Measurements from ENCODE around the gene ACTRT2.

ACTRT2 gene

DNA sequence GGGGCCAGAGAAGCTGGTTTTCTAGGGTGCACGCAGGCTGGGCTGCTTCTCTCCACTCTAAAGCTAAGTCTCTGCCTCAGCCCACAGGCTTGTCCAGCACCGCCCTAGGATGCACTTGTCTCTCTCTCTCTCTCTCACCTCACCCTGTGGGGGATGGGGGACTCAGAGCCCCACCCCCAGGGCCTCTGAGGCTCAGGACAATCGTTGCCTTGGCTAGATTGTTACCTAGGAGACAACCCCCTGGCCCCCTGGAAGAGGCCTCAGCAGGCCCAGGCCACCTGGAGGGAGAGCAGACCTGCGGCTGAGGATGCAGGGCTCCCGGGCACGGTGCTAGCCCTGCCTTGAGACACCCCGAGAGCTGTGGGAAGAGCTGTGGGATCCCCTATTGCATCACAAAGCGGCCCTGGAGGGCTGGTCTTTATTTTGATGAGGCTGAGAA lies at the start of gene ACTRT2:
Gene ACTRT2 (plus strand): TSS at position 235 of the 439 bp plus-strand sequence. CDS start 220 bp downstream, outside the sequence.
- H3K4me3 ChIP-seq (ENCODE audit: low read depth in 1 of 2, low read length in 2 of 2) = no peak within 1 kb of the TSS
- H3K36me3 ChIP-seq (ENCODE audit: control insufficient read depth in 1 of 2, insufficient read depth in 2 of 2, low read length in 2 of 2) = no peaks in the 10 kb centered on the region
- H3K9me3 ChIP-seq (ENCODE audit: control insufficient read depth in 1 of 2, low read length in 2 of 2) = no peaks in the 10 kb centered on the region
- H3K4me1 ChIP-seq (ENCODE audit: control insufficient read depth in 1 of 2, insufficient read depth in 2 of 2, low read length in 2 of 2) = peaks cover 4 to 7% of the 10 kb centered on the region in 2 donors
- no peak within 1 kb of the TSS for H3K27ac ChIP-seq (ENCODE audit: low read depth, low read length)
- peaks cover 0 to 3% of the 10 kb centered on the region in 2 donors for H3K27me3 ChIP-seq (ENCODE audit: control insufficient read depth in 1 of 2, insufficient read depth in 2 of 2, low read length in 2 of 2)
- H3K9ac ChIP-seq (ENCODE audit: low read depth in 1 of 2, low read length in 2 of 2) = no peak within 1 kb of the TSS

DNA sequence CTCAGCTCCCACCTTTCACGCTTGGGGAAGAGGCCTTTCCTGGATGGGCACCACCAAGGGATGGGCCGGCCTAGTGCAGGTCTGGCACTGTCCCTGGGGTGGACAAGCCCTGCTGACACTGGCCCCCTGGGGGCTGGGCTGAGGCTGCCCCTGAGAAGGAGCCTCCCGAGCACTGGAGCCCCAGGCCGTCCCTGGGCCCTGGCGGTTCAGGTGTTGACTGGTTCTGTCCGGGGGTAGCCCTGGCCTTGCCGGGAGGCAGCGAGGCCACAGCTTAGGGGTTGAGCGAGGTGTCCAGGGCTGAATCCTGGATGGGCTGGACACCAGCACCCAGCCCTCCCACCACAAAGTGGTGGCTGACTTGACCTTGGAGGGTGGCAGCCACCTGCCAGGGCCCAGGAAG lies 49.7 kb upstream of the ACTRT2 start:
- Histone ChIP-seq H3K9me3 (ENCODE audit: control insufficient read depth in 1 of 2, low read length in 2 of 2) (no peaks in the 10 kb centered on the region), H3K4me3 (ENCODE audit: low read depth in 1 of 2, low read length in 2 of 2) (no peak overlapping the region), H3K27ac (ENCODE audit: low read depth, low read length) (no peak overlapping the region), H3K9ac (ENCODE audit: low read depth in 1 of 2, low read length in 2 of 2) (no peak overlapping the region), H3K4me1 (ENCODE audit: control insufficient read depth in 1 of 2, insufficient read depth in 2 of 2, low read length in 2 of 2) (peaks cover 0 to 3% of the 10 kb centered on the region in 2 donors), H3K36me3 (ENCODE audit: control insufficient read depth in 1 of 2, insufficient read depth in 2 of 2, low read length in 2 of 2) (no peaks in the 10 kb centered on the region), H3K27me3 (ENCODE audit: control insufficient read depth in 1 of 2, insufficient read depth in 2 of 2, low read length in 2 of 2) (no peaks in the 10 kb centered on the region)

DNA sequence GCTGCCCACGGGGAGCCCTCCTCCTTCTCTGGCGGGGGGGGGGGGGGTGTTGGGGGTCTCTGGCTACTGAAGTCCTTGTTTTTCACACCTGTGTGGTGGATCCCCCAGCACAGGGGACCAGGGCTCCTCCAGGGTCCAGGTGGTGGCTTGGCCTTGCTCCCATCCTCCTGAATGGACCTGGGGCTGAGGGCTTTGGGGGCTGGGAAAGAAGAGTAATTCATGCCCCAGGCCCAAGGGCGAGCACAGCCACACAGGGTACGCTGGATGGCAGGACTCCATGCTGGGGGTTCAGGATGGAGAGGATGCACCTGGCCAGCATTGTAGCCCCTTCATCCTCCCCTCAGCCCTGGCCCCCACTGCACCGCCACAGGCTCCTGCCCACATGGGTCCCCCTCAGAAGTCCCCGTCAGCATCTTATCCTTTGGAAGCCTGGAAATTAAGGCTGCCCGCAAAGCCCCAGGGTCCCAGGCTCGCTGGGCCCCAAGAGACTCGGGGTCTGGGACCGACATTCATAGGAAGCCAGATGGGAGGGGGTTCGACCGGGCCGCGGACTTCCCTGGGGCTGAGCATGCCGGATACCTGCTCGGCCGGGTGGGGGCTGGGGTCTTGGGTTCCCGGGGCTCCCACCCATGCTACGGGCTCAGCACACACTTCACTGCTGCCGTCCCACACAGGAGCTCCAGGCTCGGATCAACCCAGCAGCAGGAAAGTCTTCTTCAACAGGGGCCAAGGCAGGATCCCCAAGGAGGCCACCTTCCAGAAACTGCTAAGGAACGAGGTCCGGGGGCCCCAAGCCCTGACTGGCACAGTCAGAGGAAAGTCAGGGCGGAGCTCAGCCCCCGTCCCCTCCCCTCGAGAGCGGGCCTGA lies 49.0 kb upstream of the ACTRT2 start:
- Histone ChIP-seq H3K9me3 (ENCODE audit: control insufficient read depth in 1 of 2, low read length in 2 of 2) (no peaks in the 10 kb centered on the region), H3K27ac (ENCODE audit: low read depth, low read length) (no peak overlapping the region), H3K4me3 (ENCODE audit: low read depth in 1 of 2, low read length in 2 of 2) (no peak overlapping the region), H3K27me3 (ENCODE audit: control insufficient read depth in 1 of 2, insufficient read depth in 2 of 2, low read length in 2 of 2) (no peaks in the 10 kb centered on the region), H3K36me3 (ENCODE audit: control insufficient read depth in 1 of 2, insufficient read depth in 2 of 2, low read length in 2 of 2) (no peaks in the 10 kb centered on the region), H3K4me1 (ENCODE audit: control insufficient read depth in 1 of 2, insufficient read depth in 2 of 2, low read length in 2 of 2) (peaks cover 0 to 3% of the 10 kb centered on the region in 2 donors), H3K9ac (ENCODE audit: low read depth in 1 of 2, low read length in 2 of 2) (no peak overlapping the region)

DNA sequence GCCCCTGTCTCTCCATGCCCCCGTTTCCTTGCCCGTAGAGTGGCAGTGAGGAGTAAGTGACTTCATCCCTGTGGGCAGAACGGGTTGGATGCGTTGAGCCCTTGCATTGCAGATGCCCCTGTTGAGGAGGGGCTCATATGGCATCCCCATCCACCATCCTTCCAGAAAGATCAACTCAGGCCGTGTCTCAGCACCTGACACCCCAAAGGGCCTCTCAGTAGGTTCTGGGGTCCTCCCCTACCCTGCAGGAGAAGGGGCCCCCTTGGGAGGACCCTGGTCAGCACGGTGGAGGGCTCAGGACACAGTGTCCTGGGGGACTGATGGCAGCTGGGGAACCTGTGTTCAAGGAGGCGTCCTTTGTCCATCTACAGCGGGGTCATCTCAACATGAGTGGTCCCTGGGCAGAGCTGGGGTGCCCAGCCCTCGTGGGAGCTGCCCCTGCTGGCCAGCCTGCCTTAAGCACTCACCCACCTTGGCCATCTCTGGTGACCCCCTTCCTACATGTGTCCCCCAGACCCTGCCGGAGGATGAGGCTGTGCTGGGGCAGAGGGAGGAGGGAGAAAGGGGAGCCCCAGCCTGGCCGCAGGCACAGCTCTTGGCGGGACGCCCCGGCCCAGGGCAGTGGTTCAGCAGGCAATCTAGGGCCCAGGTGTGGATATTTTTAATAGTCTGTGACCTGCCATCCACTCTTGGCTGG lies 48.2 kb upstream of the ACTRT2 start:
- Histone ChIP-seq H3K4me3 (ENCODE audit: low read depth in 1 of 2, low read length in 2 of 2) (no peak overlapping the region), H3K27ac (ENCODE audit: low read depth, low read length) (no peak overlapping the region), H3K4me1 (ENCODE audit: control insufficient read depth in 1 of 2, insufficient read depth in 2 of 2, low read length in 2 of 2) (peaks cover 0 to 3% of the 10 kb centered on the region in 2 donors), H3K9me3 (ENCODE audit: control insufficient read depth in 1 of 2, low read length in 2 of 2) (no peaks in the 10 kb centered on the region), H3K27me3 (ENCODE audit: control insufficient read depth in 1 of 2, insufficient read depth in 2 of 2, low read length in 2 of 2) (no peaks in the 10 kb centered on the region), H3K9ac (ENCODE audit: low read depth in 1 of 2, low read length in 2 of 2) (no peak overlapping the region), H3K36me3 (ENCODE audit: control insufficient read depth in 1 of 2, insufficient read depth in 2 of 2, low read length in 2 of 2) (no peaks in the 10 kb centered on the region)

DNA sequence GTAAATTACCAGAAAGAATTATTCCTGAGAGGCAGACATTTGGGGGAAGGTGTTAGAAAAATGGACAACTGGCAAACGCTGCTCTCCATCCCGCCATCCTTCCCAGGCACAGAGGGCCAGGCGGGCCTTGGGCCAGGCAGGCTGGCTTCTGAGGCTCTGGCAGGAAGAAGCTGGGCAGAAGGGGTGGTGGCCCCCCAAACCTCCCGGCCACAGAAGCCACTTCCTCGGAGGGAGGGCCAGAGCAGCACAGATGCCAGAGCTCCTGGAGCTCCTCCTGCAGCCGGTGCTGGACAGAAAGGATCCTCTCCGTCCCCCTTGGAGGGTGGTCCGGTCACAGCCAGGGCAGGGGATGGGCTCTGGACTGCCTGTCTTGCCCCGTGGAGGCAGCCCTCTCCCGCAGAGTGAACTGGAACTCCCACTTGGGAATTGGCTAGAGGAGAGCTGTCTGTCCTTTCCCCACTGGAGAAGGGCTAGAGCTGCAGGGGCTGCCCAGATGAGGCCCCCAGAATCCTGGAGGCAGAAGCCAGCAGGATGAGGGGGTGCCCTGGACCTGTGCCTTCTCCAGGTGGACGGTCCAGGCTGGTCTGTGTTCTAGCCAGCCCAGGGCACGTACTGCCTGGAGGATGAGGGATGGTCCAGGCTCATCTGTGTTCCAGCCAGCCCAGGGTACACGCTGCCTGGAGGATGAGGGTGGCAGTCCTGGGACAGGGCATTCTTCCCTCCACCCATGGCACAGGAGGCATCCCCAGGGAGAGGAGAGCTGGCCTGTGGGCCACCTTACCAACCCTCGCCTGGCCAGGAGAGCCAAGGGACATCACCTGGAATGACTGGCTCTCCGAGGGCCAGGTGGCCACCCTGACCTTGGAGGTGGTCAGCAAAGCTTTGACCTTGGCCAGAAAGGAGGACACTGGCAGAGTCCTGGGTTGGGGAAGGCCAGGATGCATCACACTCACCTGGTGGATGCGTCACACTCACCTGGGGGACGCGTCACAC lies 47.4 kb upstream of the ACTRT2 start:
- Histone ChIP-seq H3K9ac (ENCODE audit: low read depth in 1 of 2, low read length in 2 of 2) (no peak overlapping the region), H3K9me3 (ENCODE audit: control insufficient read depth in 1 of 2, low read length in 2 of 2) (no peaks in the 10 kb centered on the region), H3K36me3 (ENCODE audit: control insufficient read depth in 1 of 2, insufficient read depth in 2 of 2, low read length in 2 of 2) (no peaks in the 10 kb centered on the region), H3K4me3 (ENCODE audit: low read depth in 1 of 2, low read length in 2 of 2) (no peak overlapping the region), H3K4me1 (ENCODE audit: control insufficient read depth in 1 of 2, insufficient read depth in 2 of 2, low read length in 2 of 2) (no peaks in the 10 kb centered on the region), H3K27ac (ENCODE audit: low read depth, low read length) (no peak overlapping the region), H3K27me3 (ENCODE audit: control insufficient read depth in 1 of 2, insufficient read depth in 2 of 2, low read length in 2 of 2) (no peaks in the 10 kb centered on the region)

DNA sequence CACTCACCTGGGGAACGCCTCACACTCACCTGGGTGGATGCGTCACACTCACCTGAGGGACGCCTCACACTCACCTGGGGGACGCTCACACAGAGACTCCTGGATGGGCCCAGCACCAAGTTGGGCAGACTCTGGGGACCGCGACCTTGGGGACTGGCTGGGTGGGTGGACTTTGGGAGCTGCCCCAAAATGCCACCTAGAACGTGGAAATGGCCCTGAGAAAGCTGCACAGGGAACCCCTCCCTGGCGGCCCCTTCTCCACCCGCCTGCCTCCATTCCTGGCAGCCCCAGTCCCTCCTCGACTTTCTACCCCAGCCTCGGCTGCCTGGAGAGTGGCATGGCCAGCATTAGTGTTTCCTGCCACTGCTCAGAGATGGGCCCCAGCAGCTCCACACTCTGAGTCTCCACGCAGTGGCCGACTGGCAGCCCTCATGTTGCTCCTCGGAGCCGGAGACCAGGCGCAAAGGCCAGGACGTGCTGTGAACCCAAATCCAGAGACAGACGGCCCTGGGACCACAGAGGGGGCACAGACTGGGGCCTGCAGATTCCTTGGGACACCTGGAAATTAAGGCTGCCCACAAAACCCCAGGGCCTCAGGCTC lies 46.5 kb upstream of the ACTRT2 start:
- Histone ChIP-seq H3K9me3 (ENCODE audit: control insufficient read depth in 1 of 2, low read length in 2 of 2) (no peaks in the 10 kb centered on the region), H3K27me3 (ENCODE audit: control insufficient read depth in 1 of 2, insufficient read depth in 2 of 2, low read length in 2 of 2) (no peaks in the 10 kb centered on the region), H3K4me3 (ENCODE audit: low read depth in 1 of 2, low read length in 2 of 2) (no peak overlapping the region), H3K4me1 (ENCODE audit: control insufficient read depth in 1 of 2, insufficient read depth in 2 of 2, low read length in 2 of 2) (no peaks in the 10 kb centered on the region), H3K27ac (ENCODE audit: low read depth, low read length) (no peak overlapping the region), H3K9ac (ENCODE audit: low read depth in 1 of 2, low read length in 2 of 2) (no peak overlapping the region), H3K36me3 (ENCODE audit: control insufficient read depth in 1 of 2, insufficient read depth in 2 of 2, low read length in 2 of 2) (no peaks in the 10 kb centered on the region)

DNA sequence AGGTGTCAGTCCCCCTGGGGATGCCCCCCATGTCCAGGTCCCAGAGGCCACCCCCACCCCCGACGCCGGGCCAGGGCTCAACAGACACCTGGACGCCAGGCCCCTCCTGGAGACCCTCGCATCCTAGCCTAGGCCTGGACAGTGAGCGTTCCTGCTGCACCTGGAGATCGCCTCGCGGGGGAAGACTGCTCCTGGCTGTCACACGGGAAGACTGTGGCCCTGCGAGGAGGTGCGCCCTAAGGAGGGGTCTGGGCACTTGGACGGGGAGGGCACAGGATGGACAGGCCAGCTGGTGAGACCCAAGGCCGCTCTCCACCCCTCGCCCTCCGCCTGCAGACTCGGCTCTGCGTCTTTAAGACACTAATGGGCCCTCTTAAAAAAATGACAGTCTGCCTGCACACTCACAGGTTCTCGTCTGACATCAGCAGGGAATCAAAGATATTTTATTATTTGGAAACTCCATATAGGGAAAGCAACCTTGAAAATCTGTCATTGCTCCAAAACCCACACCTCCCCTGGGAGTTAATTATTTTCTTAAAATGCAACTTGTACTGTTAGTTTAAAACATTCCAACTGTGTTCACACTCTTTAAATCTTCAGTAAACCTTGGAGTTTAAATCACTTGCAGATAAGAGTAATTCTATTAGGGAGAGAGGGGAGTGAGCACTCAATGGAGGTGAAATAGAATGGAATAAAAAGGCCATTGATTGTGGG lies 45.6 kb upstream of the ACTRT2 start:
- Histone ChIP-seq H3K36me3 (ENCODE audit: control insufficient read depth in 1 of 2, insufficient read depth in 2 of 2, low read length in 2 of 2) (no peaks in the 10 kb centered on the region), H3K27me3 (ENCODE audit: control insufficient read depth in 1 of 2, insufficient read depth in 2 of 2, low read length in 2 of 2) (no peaks in the 10 kb centered on the region), H3K4me1 (ENCODE audit: control insufficient read depth in 1 of 2, insufficient read depth in 2 of 2, low read length in 2 of 2) (no peaks in the 10 kb centered on the region), H3K9me3 (ENCODE audit: control insufficient read depth in 1 of 2, low read length in 2 of 2) (no peaks in the 10 kb centered on the region), H3K27ac (ENCODE audit: low read depth, low read length) (no peak overlapping the region), H3K4me3 (ENCODE audit: low read depth in 1 of 2, low read length in 2 of 2) (no peak overlapping the region), H3K9ac (ENCODE audit: low read depth in 1 of 2, low read length in 2 of 2) (no peak overlapping the region)

DNA sequence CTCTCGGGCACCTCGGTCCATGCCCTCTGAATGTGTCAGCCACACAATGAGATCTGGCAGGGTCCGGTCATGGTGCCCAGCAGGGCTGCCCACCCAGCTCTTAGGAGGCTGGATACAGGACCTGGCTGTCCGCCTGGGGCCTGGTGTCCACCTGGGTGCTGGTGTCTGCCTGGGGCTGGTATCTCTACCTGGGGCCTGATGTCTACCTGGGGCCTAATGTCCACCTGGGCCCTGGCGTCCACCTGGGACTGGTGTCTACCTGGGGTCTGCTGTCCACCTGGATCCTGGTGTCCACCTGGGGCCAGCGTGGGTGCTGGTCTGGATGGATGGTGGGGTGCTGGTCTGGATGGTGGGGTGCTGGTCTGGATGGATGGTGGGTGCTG lies 45.1 kb upstream of the ACTRT2 start:
- Histone ChIP-seq H3K9ac (ENCODE audit: low read depth in 1 of 2, low read length in 2 of 2) (no peak overlapping the region), H3K27ac (ENCODE audit: low read depth, low read length) (no peak overlapping the region), H3K4me1 (ENCODE audit: control insufficient read depth in 1 of 2, insufficient read depth in 2 of 2, low read length in 2 of 2) (no peaks in the 10 kb centered on the region), H3K36me3 (ENCODE audit: control insufficient read depth in 1 of 2, insufficient read depth in 2 of 2, low read length in 2 of 2) (no peaks in the 10 kb centered on the region), H3K9me3 (ENCODE audit: control insufficient read depth in 1 of 2, low read length in 2 of 2) (no peaks in the 10 kb centered on the region), H3K27me3 (ENCODE audit: control insufficient read depth in 1 of 2, insufficient read depth in 2 of 2, low read length in 2 of 2) (no peaks in the 10 kb centered on the region), H3K4me3 (ENCODE audit: low read depth in 1 of 2, low read length in 2 of 2) (no peak overlapping the region)

DNA sequence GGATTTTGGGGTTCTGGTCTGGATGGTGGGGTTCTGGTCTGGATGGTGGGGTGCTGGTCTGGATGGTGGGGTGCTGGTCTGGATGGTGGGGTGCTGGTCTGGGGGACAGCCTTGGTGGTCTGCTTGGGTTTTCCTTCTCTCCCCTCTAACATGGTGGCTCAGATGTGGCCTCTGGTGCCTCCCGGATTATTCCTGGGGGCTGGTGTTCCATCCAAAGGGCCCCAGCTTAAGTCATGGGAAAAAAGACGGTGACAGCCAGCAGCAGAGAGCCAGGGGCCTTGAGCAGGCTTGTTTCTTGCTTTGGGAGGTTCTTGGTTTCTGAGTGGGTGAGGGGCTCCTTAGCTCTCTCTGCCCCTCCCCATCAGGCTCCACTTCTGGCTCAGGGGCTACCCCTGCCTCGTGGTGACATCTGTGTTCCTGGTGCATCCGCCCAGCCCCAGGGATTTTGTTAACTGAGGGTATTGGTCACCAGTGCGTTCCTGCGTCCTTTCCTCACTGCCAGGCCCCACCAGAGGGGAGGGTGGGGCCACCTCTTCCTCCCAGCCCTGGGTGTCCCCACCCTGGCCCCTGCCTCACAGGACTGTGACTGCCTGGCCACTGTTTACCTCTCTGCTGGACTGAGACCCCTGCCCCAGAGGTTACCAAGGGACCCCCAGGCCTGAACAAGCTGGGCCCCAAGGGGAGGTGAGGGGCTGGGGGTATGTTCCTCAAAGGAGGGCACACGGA lies 43.2 kb upstream of the ACTRT2 start:
- no peaks in the 10 kb centered on the region for H3K27me3 ChIP-seq (ENCODE audit: control insufficient read depth in 1 of 2, insufficient read depth in 2 of 2, low read length in 2 of 2)
- no peaks in the 10 kb centered on the region for H3K9me3 ChIP-seq (ENCODE audit: control insufficient read depth in 1 of 2, low read length in 2 of 2)
- no peak overlapping the region for H3K9ac ChIP-seq (ENCODE audit: low read depth in 1 of 2, low read length in 2 of 2)
- H3K4me1 ChIP-seq (ENCODE audit: control insufficient read depth in 1 of 2, insufficient read depth in 2 of 2, low read length in 2 of 2) = no peaks in the 10 kb centered on the region
- no peaks in the 10 kb centered on the region for H3K36me3 ChIP-seq (ENCODE audit: control insufficient read depth in 1 of 2, insufficient read depth in 2 of 2, low read length in 2 of 2)
- no peak overlapping the region for H3K4me3 ChIP-seq (ENCODE audit: low read depth in 1 of 2, low read length in 2 of 2)
- H3K27ac ChIP-seq (ENCODE audit: low read depth, low read length) = no peak overlapping the region
